HG02884 (cell line): ENCODE data around the gene C22orf42.
"Not testable (repeated sequence)": the region's sequence is repeated elsewhere in the genome, so short reads cannot be mapped to it uniquely, and the experiment has no call there.

Experiments
- ATAC-seq: cut with Tn5 transposase; IDR thresholded peaks from one replicate; pipeline ENCODE4 v1.9.1; 2021; ENCODE audit warnings: mild to moderate bottlenecking, moderate library complexity; ENCODE audit not compliant: unreplicated experiment

C22orf42 gene

DNA sequence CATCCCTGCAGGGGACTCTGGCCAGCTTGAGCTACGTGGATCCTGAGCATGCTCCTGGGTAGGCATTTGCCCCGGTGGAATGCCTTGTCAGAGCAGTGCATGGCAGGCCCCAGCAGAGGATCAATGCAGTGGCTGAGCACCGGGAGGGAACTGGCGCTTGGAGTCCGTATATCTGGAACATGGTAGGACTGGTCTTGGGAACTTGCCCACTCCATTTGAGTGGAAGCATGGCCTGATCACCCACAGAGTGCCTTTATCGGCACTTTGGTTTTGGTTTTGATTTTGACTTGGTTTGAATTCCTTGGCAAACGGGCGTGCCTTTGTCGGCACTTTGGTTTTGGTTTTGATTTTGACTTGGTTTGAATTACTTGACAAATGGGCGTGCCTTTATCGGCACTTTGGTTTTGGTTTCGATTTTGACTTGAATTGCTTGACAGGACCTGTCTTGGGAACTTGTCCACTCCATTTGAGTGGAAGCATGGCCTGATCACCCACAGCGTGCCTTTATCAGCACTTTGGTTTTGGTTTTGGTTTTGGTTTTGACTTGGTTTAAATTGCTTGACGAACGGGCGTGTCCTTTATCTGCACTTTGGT, 21.3 kb downstream of the C22orf42 start:
- not testable (repeated sequence) for ATAC-seq

DNA sequence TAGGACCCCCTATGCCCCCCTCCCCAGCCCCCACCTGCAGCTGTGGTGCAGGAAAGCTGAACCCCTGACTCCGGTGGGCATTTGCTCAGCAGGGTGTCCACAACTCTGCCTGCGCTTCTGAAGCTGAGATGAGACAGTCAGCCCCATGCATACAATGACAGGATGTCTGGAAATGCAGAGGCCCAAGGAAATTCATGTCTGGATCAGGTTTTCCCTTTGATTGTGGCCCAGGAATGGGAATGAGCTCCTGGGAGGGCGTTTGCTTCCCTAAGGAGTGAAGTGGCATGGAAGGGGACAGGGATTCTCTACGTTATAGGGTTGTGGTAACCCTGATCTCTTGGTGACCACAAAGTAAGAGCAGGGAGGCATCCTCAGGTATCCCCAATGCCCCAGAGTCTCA, 22.2 kb downstream of the C22orf42 start:
- not testable (repeated sequence) for ATAC-seq

DNA sequence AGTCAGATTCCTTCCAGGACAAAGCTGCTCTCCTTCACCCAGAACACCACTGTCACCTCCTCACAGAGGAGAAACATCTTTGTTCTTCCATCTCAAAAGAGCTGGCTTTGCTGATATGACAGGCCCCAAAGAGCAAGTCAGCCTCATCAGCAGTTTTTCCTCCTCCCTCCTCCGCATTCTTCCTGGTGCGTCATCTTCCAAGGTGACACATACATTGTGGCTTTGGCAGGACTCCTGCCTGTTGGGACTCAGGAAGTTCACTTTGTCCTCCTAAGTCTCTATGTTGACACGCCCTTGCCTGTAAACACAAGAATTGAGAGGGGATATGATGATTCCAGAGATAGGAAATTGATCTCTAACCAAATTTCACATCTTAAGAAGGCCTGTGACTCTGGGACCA, 23.1 kb downstream of the C22orf42 start:
- not testable (repeated sequence) for ATAC-seq

GRCh38 chr22:32134796-32135195, 24.3 kb downstream of the C22orf42 start:
- not testable (repeated sequence) for ATAC-seq

- no peak for ATAC-seq
Measured at GRCh38 chr22:32132783-32133182, 26.3 kb downstream of the C22orf42 start.

DNA sequence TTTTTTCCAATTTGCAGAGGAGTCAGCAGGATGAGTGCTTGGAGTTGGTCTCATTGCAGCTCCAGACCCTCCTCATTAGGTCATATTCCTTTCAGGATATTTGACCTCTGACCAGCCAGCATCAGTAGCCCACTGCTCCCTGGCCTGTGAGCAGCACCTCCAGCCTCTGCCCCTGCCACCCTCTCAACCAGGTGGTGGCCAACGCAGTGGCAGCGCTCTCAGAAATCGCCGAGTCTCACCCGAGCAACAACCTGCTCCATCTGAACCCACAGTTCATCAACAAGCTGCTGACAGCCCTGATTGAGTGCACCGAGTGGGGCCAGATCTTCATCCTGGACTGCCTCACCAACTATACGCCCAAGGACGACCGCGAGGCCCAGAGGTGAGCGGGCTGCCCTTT, 27.0 kb downstream of the C22orf42 start:
- ATAC-seq = no peak

DNA sequence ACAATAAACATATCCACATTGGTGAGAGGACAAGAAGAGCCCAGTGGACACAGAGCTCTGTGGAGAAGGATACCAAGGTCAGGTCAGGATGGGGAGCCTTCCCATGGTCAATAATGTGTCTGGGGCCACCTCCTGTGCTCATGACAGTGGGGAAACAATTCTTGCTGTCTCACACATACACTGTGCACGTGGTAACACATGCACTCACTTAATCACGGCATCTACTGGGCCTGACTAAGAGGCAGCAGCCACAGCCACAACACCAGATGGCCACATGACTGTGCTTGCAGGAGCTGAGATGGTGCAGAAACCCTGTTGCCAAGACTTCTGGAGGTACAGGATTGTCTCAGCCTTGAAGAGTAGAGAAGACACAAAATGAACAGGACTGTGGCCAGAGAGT, 28.6 kb downstream of the C22orf42 start:
- no peak for ATAC-seq

GRCh38 chr22:32127904-32128303, 31.2 kb downstream of the C22orf42 start:
- no peak for ATAC-seq

GRCh38 chr22:32123657-32124056, 35.4 kb downstream of the C22orf42 start:
- no peak for ATAC-seq

DNA sequence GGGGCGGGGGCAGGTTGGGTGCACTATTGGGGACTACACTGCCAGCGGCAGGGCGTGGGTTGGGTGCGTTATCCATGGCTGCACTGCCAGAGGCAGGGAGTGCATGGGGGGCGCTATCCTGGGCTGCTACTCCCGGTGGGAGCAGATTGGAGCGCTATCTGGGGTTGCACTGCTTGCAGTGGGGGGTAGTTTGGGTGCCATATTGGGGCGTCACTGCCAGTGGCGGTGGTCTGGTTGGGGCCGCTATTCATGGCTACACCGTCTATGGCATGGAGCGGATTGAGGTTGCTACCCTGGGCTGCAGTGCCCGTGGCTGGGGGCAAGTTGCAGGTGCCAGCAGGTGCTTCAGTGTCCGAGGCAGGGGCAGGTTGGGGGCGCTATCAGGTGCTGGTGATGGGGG, 36.2 kb downstream of the C22orf42 start:
- ATAC-seq = no peak

GRCh38 chr22:32120603-32121002, 38.5 kb downstream of the C22orf42 start:
- ATAC-seq = no peak

GRCh38 chr22:32119568-32120235, 39.4 kb downstream of the C22orf42 start:
- ATAC-seq = no peak

DNA sequence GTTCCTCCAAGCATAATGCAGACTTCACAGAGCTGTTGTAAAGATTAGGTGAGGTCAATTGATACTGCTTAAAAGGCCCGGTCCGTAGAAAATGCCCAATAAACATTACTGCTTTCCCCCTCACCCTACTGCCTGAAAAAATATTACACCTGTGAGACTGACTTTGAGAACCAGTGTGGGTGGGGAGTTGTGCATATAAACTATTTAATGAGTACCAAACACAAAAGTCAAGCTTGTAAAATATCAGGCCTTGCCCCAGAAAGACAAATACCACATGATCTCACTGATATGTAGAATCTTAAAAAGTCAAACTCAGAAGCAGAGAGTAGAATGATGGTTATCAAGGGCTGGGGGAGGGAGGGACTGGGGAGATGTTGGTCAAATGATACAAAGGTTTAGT, 46.7 kb downstream of the C22orf42 start:
- no peak for ATAC-seq

- no peak for ATAC-seq
Measured at GRCh38 chr22:32106930-32107329, 52.2 kb downstream of the C22orf42 start.

DNA sequence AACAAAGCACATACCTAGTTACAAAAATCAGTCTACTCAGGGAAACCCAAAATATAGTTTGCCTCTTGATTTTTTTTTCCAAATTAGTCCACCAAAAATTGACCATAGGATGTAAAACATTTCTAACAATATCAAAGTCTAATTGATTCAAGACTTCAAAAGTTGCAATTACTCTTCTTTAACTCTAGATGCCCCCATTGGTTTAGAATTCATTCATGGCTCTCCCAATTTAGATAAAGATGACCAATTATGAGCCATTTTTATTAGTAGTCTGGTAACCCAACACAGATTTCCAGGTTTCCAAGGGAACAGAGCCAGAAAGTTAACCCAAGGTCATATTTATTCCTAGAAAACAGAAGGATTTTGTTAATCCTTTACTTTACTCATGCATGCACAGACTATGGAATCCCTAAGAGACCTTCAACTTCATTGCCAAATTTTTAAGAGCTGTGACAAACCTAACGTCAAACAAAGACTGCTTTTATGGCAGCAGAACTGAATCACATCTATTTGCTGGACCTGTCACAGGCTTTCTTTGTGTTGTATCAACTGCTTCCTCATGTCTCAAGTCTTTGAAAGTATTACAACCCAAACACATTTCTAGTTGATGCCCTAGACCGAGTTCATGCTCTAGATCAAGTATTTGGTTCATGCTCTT, 55.3 kb downstream of the C22orf42 start:
- ATAC-seq = no peak

DNA sequence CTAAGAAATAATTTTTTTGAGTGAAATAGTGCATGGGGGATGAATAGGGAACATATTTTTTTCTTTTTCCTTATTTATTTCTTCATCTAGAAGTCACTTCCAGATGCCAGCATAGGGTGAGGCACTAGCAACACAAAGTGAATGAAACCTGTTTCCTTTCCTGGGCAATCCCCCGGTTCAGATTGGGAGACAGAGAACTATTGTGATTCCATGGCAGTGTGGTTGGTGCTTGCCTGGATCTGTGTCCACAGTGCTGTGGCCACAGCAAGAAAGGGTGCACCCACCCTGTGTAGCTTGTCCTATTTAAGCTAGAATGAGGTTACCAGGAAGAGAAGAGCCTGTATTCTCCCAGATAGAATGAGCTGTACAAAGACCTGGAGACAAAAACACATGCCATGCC, 58.4 kb downstream of the C22orf42 start:
- no peak for ATAC-seq
